Kidney epithelial cell (primary cell): ENCODE data around the gene ARSA. TPM values are rescaled to one million over a fixed set of nuclear protein-coding genes. Genes with fewer than 3 reads are reported as not detected.
A peak's percentile ranks its signal among the peaks of the same experiment; 100 is the strongest.

Source experiments
- DNase-seq: peaks from one replicate; pipeline ENCODE4 v3.0.0-alpha.2; 2010; ENCODE audit warnings: low read depth
- H3K27me3 ChIP-seq: 2 replicates; pipeline ENCODE4 v1.6.0; 2011; ENCODE audit warnings: low read length; ENCODE audit not compliant: control insufficient read depth, insufficient read depth
- H3K36me3 ChIP-seq: 2 replicates; pipeline ENCODE4 v1.5.1; 2011; ENCODE audit warnings: low read length; ENCODE audit not compliant: control insufficient read depth, insufficient read depth
- H3K4me3 ChIP-seq: 2 replicates; pipeline ENCODE4 v1.5.1; 2011; ENCODE audit warnings: low read depth, mild to moderate bottlenecking, control low read depth, low read length
- total RNA-seq: library from RNA; depleted of rRNA; stranded (reverse); fragments of >200 nt; gene quantifications from 2 replicates; pipeline ENCODE4 v1.2.3, GENCODE V29; 2015
- TF ChIP-seq, protein P1 (sequence below): IDR thresholded peaks from 2 replicates; pipeline ENCODE4 v1.5.1; 2011; ENCODE audit warnings: mild to moderate bottlenecking, moderate library complexity, low read length, control low read depth, inconsistent platforms; ENCODE audit not compliant: insufficient read depth, poor library complexity, severe bottlenecking

ARSA gene
- total RNA-seq, 1 donor from 2014 or later = 42.7 TPM

DNA sequence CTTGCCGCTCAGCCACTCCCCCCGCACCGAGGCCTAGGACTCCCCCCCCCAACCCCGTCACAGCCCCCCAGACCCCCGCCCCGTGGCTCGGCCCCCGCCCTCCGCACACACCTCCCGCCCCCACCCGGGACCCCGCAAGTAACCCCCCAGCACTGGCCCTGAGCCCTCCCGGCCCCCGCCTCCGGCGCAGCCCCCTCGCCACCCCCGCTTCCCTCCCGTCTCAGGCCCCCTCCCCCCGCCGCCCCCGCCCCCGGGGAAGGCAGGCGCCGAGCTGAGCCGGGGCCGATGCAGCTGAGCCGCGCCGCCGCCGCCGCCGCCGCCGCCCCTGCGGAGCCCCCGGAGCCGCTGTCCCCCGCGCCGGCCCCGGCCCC is 46.2 kb upstream of the ARSA start:
- H3K36me3 ChIP-seq = no peaks in the 10 kb centered on the region
- H3K4me3 ChIP-seq = peak overlapping the region; percentile 5
- H3K27me3 ChIP-seq = peaks cover 44% of the 10 kb centered on the region
- DNase-seq = no peak
- TF ChIP-seq, protein P1, sequence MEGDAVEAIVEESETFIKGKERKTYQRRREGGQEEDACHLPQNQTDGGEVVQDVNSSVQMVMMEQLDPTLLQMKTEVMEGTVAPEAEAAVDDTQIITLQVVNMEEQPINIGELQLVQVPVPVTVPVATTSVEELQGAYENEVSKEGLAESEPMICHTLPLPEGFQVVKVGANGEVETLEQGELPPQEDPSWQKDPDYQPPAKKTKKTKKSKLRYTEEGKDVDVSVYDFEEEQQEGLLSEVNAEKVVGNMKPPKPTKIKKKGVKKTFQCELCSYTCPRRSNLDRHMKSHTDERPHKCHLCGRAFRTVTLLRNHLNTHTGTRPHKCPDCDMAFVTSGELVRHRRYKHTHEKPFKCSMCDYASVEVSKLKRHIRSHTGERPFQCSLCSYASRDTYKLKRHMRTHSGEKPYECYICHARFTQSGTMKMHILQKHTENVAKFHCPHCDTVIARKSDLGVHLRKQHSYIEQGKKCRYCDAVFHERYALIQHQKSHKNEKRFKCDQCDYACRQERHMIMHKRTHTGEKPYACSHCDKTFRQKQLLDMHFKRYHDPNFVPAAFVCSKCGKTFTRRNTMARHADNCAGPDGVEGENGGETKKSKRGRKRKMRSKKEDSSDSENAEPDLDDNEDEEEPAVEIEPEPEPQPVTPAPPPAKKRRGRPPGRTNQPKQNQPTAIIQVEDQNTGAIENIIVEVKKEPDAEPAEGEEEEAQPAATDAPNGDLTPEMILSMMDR = no peak

DNA sequence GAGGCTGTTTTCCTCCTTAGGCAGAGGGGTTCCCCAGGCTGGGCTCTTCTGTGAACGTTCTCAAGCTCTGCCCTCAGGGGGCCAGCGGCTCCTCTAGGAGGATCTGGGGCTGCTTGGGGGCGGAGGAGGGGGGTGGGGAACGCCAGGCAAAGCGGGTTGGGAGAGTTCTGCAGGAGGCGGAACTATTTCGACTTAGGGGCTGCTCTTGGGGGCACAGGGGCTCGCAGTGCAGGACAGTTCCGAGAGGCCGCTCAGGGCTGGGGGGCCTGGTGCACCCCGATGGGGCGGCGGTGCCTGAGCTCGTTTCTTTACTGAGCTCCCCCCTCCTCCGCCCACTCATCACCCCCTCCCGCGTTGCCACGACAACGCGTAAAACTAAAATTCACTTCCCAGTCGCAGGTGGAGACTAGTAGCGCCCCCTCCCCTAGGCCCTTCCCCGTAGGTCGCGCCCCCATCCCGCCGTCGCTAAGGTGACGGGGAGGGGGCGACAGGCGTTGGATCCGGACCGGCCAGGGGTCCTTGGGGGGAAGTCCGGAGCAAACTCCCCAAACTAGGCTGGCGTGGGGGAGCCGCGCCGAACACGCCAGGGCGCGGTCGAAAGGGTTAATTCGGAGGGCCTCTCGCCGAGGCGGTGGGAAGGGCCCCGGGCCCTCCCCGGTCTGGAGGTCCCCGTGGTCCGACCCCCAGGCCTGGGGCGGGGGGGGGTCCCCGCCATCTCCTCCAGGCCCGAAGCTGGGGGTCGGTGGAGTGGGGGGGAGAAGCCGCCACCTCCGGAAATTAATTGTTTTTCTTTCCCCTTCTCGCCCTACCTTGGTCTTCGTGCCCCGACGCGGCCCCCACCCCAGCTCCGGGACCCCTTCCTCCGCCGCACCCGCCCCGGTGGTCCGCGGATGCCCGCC is 45.5 kb upstream of the ARSA start:
- Histone ChIP-seq H3K36me3 (no peaks in the 10 kb centered on the region), H3K4me3 (peak overlapping the region; percentile 5), H3K27me3 (peaks cover 44% of the 10 kb centered on the region)
- DNase-seq = no peak
- TF ChIP-seq, protein P1 = no peak

DNA sequence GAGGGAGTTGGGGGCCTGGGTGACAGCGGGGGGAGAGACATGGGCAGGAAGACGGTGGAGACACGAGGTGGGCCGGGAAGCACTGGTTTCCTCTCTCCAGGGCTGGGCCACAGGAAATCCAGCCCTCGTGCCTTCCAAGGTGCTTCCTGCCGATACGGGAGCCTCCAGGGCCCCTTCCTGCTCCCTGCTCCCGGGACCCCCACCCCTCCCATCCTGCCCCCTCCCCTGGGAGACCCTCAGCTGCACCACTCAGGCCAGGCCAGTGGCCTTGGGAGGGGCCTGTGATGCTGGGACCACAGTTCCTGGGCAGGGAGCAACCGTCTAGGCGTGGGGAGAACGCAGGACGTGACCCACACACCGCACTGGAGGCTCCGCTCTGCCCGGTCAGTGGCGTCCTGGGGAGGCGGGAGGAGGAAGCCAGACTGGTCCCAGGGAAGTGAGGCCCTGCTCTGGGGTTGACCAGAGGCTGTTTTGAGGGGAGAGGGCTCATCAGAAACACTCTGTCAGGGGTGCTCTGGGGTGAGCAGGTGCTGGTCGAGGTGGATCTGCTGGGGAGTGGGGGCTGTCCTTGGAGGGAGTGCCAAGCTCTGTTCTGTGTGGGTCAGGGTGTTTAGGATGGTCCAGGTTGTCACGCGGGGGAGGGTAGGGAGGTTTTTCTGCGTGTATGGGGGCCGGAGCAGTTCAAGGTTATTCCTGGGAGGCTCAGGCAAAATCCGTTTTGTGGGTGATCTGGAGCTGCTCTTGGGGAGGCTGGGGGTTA is 44.7 kb upstream of the ARSA start, which contains the start of gene SHANK3:
Gene SHANK3, plus strand, starts transcription at position 353 of the 760 bp plus-strand sequence.
- no peak within 1 kb of the TSS for H3K4me3 ChIP-seq
- TF ChIP-seq, protein P1 = no peak
- DNase-seq = no peak

DNA sequence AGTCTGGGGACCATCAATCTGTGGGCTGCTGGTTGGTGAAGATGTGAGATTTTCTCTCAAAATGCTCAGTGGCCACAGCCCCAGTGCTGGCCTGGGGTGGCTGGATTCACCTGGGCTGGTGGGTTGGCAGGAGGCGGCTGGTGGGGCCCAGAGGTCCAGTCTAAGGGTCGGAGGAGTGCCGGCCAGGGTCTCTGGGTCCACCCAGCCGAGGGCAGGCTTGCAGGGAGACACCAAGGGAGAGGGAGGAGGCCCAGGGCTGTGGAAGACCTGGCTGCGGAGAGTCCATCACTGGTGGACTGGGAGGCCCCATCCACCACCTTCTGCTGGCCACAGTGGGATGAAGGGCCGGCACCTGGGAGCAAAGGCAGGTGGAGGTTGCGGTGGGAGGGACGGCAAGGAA is 44.1 kb upstream of the ARSA start:
- Histone ChIP-seq H3K36me3 (no peaks in the 10 kb centered on the region), H3K27me3 (peaks cover 42% of the 10 kb centered on the region), H3K4me3 (no peak overlapping the region)
- TF ChIP-seq, protein P1 = no peak
- no peak for DNase-seq

More for the DNA sequence above, 44.7 kb upstream of the ARSA start, which contains the start of gene SHANK3:
- Histone ChIP-seq H3K36me3 (no peaks in the 10 kb centered on the region), H3K27me3 (peaks cover 44% of the 10 kb centered on the region)

DNA sequence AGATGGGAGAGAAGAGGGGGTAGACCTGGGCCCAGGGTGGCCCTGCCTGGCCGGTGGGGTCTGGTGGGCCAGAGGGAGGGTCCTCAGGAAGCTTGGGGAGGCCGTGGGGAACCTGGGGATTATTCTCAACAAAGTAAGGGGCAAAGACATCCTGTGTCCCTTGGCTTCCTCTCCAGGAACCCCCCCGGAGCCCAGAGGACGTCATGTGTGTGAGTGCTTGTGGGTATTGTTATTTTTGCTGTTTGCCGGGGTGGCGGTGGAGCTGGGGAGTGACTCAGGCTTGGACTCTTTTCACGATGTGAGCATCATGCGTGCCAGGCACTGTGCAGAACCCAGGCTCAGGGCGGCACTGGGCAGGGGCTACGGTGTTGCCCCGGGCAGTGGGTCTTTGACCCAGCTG is 43.7 kb upstream of the ARSA start:
- no peak for DNase-seq
- no peak overlapping the region for H3K4me3 ChIP-seq
- H3K36me3 ChIP-seq = no peaks in the 10 kb centered on the region
- TF ChIP-seq, protein P1 = no peak
- peaks cover 40% of the 10 kb centered on the region for H3K27me3 ChIP-seq
